ENCODE measurements around the gene GCNT2. TPM values are rescaled to one million over a fixed set of nuclear protein-coding genes. Genes with fewer than 3 reads are reported as not detected.

Gene GCNT2
- total and polyA plus RNA-seq, 2 of the 8 experiments (the other 6 are each of a cell fraction or from before 2014, with no cell fraction given): 19.3 to 52.5 TPM

DNA sequence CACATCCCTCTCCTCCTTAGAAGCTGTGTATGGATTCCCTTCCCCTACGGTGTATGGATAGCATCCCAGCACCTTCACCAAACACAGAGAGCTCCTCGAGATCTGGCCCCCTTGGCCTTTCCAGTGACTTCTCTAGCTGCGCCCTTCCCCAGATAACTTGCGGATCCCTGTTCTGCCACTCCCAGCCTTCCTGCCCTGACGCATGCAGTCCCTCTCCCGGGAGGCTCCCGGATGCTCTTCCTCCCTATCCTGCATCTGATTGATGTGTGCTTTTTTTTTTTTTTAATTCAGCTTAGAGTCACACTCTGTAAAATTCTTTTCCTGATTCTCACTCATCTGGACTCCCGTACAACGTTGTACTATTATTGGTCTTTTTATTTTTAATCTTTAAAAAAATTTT, 44.8 kb downstream of the GCNT2 start:
- no peaks in the 10 kb centered on the region for H3K27me3 ChIP-seq (replicated peaks in 1 of 4; ENCODE audit: control insufficient read depth in 3 of 4, extremely low read depth in 1 of 4, insufficient read depth in 3 of 4, low read length in 3 of 4)
- CTCF ChIA-PET (ENCODE audit: partially characterized antibody): interaction anchor here (1.2 to 1.8 kb wide), 6 partner anchors 17 to 194 kb away, joined by 3 to 5 read pairs (median 3); partner anchors contain the start of gene GCNT2
- H3K36me3 ChIP-seq (ENCODE audit: control insufficient read depth in 2 of 4, insufficient read depth in 4 of 4, low read length in 3 of 4): peaks cover 0 to 40% (median 5%) of the 10 kb centered on the region in 4 experiments; a peak in 6 of 8 replicates
- no peak overlapping the region for H3K56ac ChIP-seq (replicated peaks; ENCODE audit: insufficient read length, low read depth, low read length)
- H2BK5ac ChIP-seq (ENCODE audit: low read depth, low read length): no peak overlapping the region; the same call in 1 of the 2 replicates
- H3K79me2 ChIP-seq (ENCODE audit: control insufficient read depth in 1 of 2, insufficient read depth in 2 of 2, low read length in 2 of 2): peaks cover 43 to 99% of the 10 kb centered on the region in 2 experiments
- POLR2A ChIA-PET (ENCODE audit: partially characterized antibody): interaction anchor here (0.5 to 17.1 kb wide), 5 partner anchors 8 to 185 kb away, joined by 3 to 154 read pairs (median 7); no protein-coding TSS in a partner anchor
- H3K4me2 ChIP-seq (ENCODE audit: insufficient read depth in 1 of 2, low read depth in 2 of 2, low read length in 2 of 2): peak overlapping the region in 1 of 2 experiments; percentile 44; a peak in 1 of 4 replicates
- H3K9ac ChIP-seq (replicated peaks in 1 of 4; ENCODE audit: extremely low read depth in 1 of 4, low read depth in 3 of 4, low read length in 3 of 4): no peak overlapping the region
- H3K18ac ChIP-seq (ENCODE audit: extremely low read depth, low read length): no peak overlapping the region
- FAIRE-seq (no peak), DNase-seq (ENCODE audit: low read depth in 1 of 2, low spot score in 2 of 2) (no peak)
- H2AK5ac ChIP-seq (ENCODE audit: low read depth, low read length): 0 out of 2 replicates have a peak overlapping the region, but pooled peaks have one; percentile 65
- H2BK120ac ChIP-seq (replicated peaks; ENCODE audit: low read depth, low read length): no peak overlapping the region
- no peak overlapping the region for H3K27ac ChIP-seq (ENCODE audit: low read depth, low read length)
- no peak overlapping the region for H3K4ac ChIP-seq (replicated peaks; ENCODE audit: insufficient read length, low read depth, low read length)
- H4K5ac ChIP-seq (ENCODE audit: insufficient read length, low read depth, low read length): no peak overlapping the region
- no peak overlapping the region for H3K4me3 ChIP-seq (ENCODE audit: extremely low read depth in 1 of 4, insufficient read depth in 2 of 4, low read depth in 3 of 4, low read length in 4 of 4)
- H2BK20ac ChIP-seq (ENCODE audit: low read length): no peak overlapping the region
- H4K8ac ChIP-seq (ENCODE audit: extremely low read depth, insufficient read depth, low read length): no peak overlapping the region
- peaks cover 23% of the 10 kb centered on the region in 2 experiments for H4K20me1 ChIP-seq (replicated peaks in 1 of 2; ENCODE audit: control insufficient read depth in 1 of 2, insufficient read depth in 2 of 2, low read length in 2 of 2)
- no peaks in the 10 kb centered on the region; the same call in 1 of the 2 replicates for H3K23me2 ChIP-seq (ENCODE audit: low read depth, low read length)
- 94% methylated on average over 9 of the region's 9 CpGs; no CpG with 5 or more reads in 1 of the 2 experiments for WGBS, 2 experiments (ENCODE audit: extremely low coverage in 1 of 2, insufficient coverage in 1 of 2, insufficient read length in 1 of 2, insufficient replicate concordance in 2 of 2, low coverage in 1 of 2, low lambda C conversion rate in 2 of 2, missing lambda C conversion rate in 1 of 2)
- H4K91ac ChIP-seq (replicated peaks; ENCODE audit: insufficient read length, low read length): no peak overlapping the region
- peaks cover 0 to 9% (median 5%) of the 10 kb centered on the region in 4 experiments; a peak in 6 of 7 replicates for H3K4me1 ChIP-seq (replicated peaks in 1 of 4; ENCODE audit: control insufficient read depth in 3 of 4, insufficient read depth in 4 of 4, low read length in 3 of 4)
- TF ChIP-seq GTF2F1 (IDR thresholded peaks at IDR 0.05; ENCODE audit: borderline replicate concordance, low read depth, low read length) (no peak), SP4 (IDR thresholded peaks at IDR 0.05; ENCODE audit: low read length) (no peak), ZNF274 (IDR thresholded peaks at IDR 0.05; ENCODE audit: borderline replicate concordance, extremely low read depth, low read length) (no peak), POU5F1 (IDR thresholded peaks at IDR 0.05; ENCODE audit: low read depth, low read length) (no peak)
- no peak overlapping the region for H3K14ac ChIP-seq (ENCODE audit: insufficient read length)
- H3K79me1 ChIP-seq (ENCODE audit: low read depth, low read length): peaks cover 19% of the 10 kb centered on the region
- no peaks in the 10 kb centered on the region for H3K9me3 ChIP-seq (ENCODE audit: insufficient read depth in 2 of 2, low read depth in 1 of 2, low read length in 1 of 2)
- H2BK12ac ChIP-seq (ENCODE audit: low read depth, low read length): no peak overlapping the region
- H2AFZ ChIP-seq (ENCODE audit: low read length): no peak overlapping the region
- H3K23ac ChIP-seq (ENCODE audit: insufficient read length): no peak overlapping the region
- no peak overlapping the region; the same call in 1 of the 2 replicates for H2BK15ac ChIP-seq (ENCODE audit: low read length)
